NCI-H226 (cell line): ENCODE results near the gene HOXC13.
A peak's percentile ranks its signal among the peaks of the same experiment; 100 is the strongest.

ENCODE experiments used
- DNase-seq: peaks from one replicate; pipeline ENCODE4 v3.0.0-alpha.2; 2015

HOXC13 gene

GRCh38 chr12:53939141-53940108 is 794 bp downstream of the HOXC13 start:
- DNase-seq = peak; percentile 44

GRCh38 chr12:53940443-53941014 is 1.9 kb downstream of the HOXC13 start:
- DNase-seq = no peak

- no peak for DNase-seq
Measured at GRCh38 chr12:53941187-53941586, 2.6 kb downstream of the HOXC13 start.

- no peak for DNase-seq
Measured at GRCh38 chr12:53941750-53942149, 3.1 kb downstream of the HOXC13 start.

GRCh38 chr12:53942467-53942997 is 3.9 kb downstream of the HOXC13 start:
- DNase-seq = no peak

- DNase-seq = no peak
Measured at GRCh38 chr12:53944209-53944608, 5.6 kb downstream of the HOXC13 start.

GRCh38 chr12:53944907-53945847 is 6.5 kb downstream of the HOXC13 start:
- DNase-seq = no peak

GRCh38 chr12:53947743-53948142 is 9.1 kb downstream of the HOXC13 start:
- no peak for DNase-seq

GRCh38 chr12:53948650-53949593 is 10.3 kb downstream of the HOXC13 start:
- no peak for DNase-seq

GRCh38 chr12:53949631-53950436 is 11.2 kb downstream of the HOXC13 start:
- no peak for DNase-seq

- DNase-seq = no peak
Measured at GRCh38 chr12:53950437-53950773, 11.8 kb downstream of the HOXC13 start.

- DNase-seq = no peak
Measured at GRCh38 chr12:53950789-53951576, 12.4 kb downstream of the HOXC13 start.

- no peak for DNase-seq
Measured at GRCh38 chr12:53951577-53952334, 13.1 kb downstream of the HOXC13 start.

GRCh38 chr12:53952335-53952694 is 13.7 kb downstream of the HOXC13 start:
- no peak for DNase-seq

GRCh38 chr12:53952871-53953734 is 14.5 kb downstream of the HOXC13 start:
- DNase-seq = peak; percentile 52

- no peak for DNase-seq
Measured at GRCh38 chr12:53953831-53954693, 15.4 kb downstream of the HOXC13 start.

GRCh38 chr12:53954694-53955035 is 16.0 kb downstream of the HOXC13 start, which contains the start of gene HOXC12:
HOXC12 (plus strand) TSS chr12:53954903; CDS start chr12:53954930, 27 bp downstream.
- no peak for DNase-seq
